ENCODE results near the gene LDB2. TPM values are rescaled to one million over a fixed set of nuclear protein-coding genes. Genes with fewer than 3 reads are reported as not detected.

The LDB2 gene
- total RNA-seq, 1 experiment from 2014 or later = not detected

DNA sequence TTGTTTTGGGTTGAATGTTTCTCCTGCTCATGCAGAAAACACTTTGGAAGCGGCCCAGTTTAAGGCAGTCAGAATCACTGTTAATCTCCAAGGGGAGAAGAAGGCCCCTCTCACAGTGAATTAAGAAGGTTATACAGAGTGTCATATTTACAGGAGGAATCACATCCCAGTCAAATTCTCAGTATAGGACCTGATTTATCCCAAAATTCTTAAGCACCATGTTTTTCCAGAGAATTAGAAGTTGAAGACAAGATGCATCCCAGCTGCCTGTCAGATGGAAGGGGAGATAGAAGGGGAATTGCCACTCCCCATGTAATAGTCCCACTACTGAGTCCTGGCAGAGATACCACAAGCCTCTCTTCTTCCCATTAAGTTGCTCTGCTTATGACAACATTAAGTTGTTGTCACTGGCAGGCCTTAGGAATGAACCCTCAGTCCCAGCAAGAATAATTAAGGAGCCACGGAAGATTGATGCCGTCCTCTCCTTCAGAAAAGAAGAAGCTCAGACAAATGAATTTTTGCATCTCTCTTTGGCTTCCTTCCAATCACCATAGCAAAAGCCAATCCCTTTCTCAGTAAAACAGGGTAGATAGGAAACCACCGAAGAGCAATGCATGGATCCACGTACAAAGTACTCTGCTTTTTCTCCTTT, 138.4 kb downstream of the LDB2 start:
- Histone ChIP-seq H3K27ac (ENCODE audit: low read length) (no peak overlapping the region), H3K27me3 (ENCODE audit: low read length) (no peaks in the 10 kb centered on the region), H3K36me3 (ENCODE audit: insufficient read depth, low read length) (no peaks in the 10 kb centered on the region), H3K79me2 (ENCODE audit: low read length) (no peaks in the 10 kb centered on the region), H3K4me1 (ENCODE audit: low read length) (no peaks in the 10 kb centered on the region), H3K9ac (ENCODE audit: low read length) (no peak overlapping the region), H3K4me3 (ENCODE audit: low read length) (no peak overlapping the region), H3K9me3 (ENCODE audit: low read length) (no peaks in the 10 kb centered on the region), H3K4me2 (ENCODE audit: low read depth, low read length, poor library complexity, severe bottlenecking) (no peak overlapping the region), H4K20me1 (ENCODE audit: insufficient read depth, low read depth, low read length) (no peaks in the 10 kb centered on the region), H3K9me2 (replicated peaks; ENCODE audit: insufficient read depth, low read length) (no peaks in the 10 kb centered on the region), H2AFZ (ENCODE audit: low read length) (no peak overlapping the region)
- no peak for DNase-seq

DNA sequence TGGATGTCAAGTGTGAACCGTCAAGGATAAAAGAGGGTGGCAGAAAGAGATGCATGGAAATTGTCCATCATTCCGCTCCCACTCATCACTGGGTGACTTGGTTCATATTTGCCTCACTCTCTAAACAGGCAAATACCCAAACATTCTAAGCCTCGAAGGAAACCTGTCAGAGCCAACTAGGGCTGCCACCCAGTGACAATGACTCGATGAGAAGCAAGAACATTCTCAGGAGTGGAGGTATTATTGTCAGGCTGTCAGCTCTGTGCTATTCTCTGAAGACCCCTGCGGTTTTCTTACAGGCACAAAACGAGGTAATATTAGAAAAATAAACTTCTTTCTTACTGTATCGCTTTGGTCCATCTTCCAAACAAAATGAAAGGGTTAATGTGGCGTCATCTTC, 139.6 kb downstream of the LDB2 start:
- Histone ChIP-seq H3K27ac (ENCODE audit: low read length) (no peak overlapping the region), H3K9me2 (replicated peaks; ENCODE audit: insufficient read depth, low read length) (no peaks in the 10 kb centered on the region), H3K36me3 (ENCODE audit: insufficient read depth, low read length) (no peaks in the 10 kb centered on the region), H3K9me3 (ENCODE audit: low read length) (no peaks in the 10 kb centered on the region), H3K79me2 (ENCODE audit: low read length) (no peaks in the 10 kb centered on the region), H3K4me1 (ENCODE audit: low read length) (no peaks in the 10 kb centered on the region), H3K27me3 (ENCODE audit: low read length) (no peaks in the 10 kb centered on the region), H3K9ac (ENCODE audit: low read length) (no peak overlapping the region), H4K20me1 (ENCODE audit: insufficient read depth, low read depth, low read length) (no peaks in the 10 kb centered on the region), H3K4me3 (ENCODE audit: low read length) (no peak overlapping the region), H3K4me2 (ENCODE audit: low read depth, low read length, poor library complexity, severe bottlenecking) (no peak overlapping the region), H2AFZ (ENCODE audit: low read length) (no peak overlapping the region)
- no peak for DNase-seq

DNA sequence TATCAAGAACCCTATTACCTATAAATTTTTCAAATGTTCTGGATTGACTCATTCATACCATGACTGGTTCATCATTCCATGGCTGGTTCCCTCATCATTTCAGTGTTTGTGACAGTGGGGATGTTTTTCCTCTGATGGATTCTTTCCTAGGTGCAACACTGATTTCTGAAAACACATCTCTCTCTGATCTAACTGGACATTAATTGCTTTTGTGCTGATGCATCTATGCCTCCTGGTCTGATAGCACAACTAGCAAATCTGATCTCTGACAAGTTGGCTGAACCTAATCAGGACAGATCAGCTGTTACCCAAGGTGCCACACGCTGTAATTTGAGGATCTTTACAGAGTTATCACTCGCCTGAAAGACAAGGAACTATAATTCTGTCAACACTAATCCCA, 140.2 kb downstream of the LDB2 start:
- H3K4me3 ChIP-seq (ENCODE audit: low read length) = no peak overlapping the region
- H3K9ac ChIP-seq (ENCODE audit: low read length) = no peak overlapping the region
- H3K4me1 ChIP-seq (ENCODE audit: low read length) = no peaks in the 10 kb centered on the region
- no peaks in the 10 kb centered on the region for H3K27me3 ChIP-seq (ENCODE audit: low read length)
- no peak overlapping the region for H2AFZ ChIP-seq (ENCODE audit: low read length)
- H3K4me2 ChIP-seq (ENCODE audit: low read depth, low read length, poor library complexity, severe bottlenecking) = no peak overlapping the region
- no peaks in the 10 kb centered on the region for H3K79me2 ChIP-seq (ENCODE audit: low read length)
- no peaks in the 10 kb centered on the region for H4K20me1 ChIP-seq (ENCODE audit: insufficient read depth, low read depth, low read length)
- H3K36me3 ChIP-seq (ENCODE audit: insufficient read depth, low read length) = no peaks in the 10 kb centered on the region
- no peak overlapping the region for H3K27ac ChIP-seq (ENCODE audit: low read length)
- no peaks in the 10 kb centered on the region for H3K9me2 ChIP-seq (replicated peaks; ENCODE audit: insufficient read depth, low read length)
- no peaks in the 10 kb centered on the region for H3K9me3 ChIP-seq (ENCODE audit: low read length)
- DNase-seq = no peak

DNA sequence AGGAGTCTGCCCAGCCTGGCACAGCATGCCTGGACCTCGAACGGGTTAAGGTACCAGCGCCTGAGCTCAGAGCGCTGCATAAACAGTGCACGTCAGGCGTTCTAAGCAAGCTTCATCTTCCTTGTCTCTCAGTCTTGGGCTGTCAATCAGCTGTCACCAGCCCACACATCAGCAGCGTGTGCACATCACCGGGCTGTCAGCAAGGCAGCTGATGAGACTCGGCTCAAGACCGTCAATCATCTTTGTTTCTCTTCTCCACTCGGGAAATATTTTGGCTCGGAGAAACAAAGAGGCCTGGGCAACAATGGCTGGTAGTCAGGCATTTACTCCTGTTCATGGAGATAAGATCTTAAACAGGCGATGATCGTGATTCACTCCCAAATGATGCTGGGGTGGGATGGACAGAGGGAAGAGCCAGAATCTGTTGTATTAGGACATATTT, 141.3 kb downstream of the LDB2 start:
- no peak for DNase-seq
- Histone ChIP-seq H3K27me3 (ENCODE audit: low read length) (no peaks in the 10 kb centered on the region), H3K4me1 (ENCODE audit: low read length) (no peaks in the 10 kb centered on the region), H3K9me3 (ENCODE audit: low read length) (no peaks in the 10 kb centered on the region), H4K20me1 (ENCODE audit: insufficient read depth, low read depth, low read length) (no peaks in the 10 kb centered on the region), H3K9ac (ENCODE audit: low read length) (no peak overlapping the region), H3K79me2 (ENCODE audit: low read length) (no peaks in the 10 kb centered on the region), H3K27ac (ENCODE audit: low read length) (no peak overlapping the region), H3K4me3 (ENCODE audit: low read length) (no peak overlapping the region), H2AFZ (ENCODE audit: low read length) (no peak overlapping the region), H3K4me2 (ENCODE audit: low read depth, low read length, poor library complexity, severe bottlenecking) (no peak overlapping the region), H3K36me3 (ENCODE audit: insufficient read depth, low read length) (no peaks in the 10 kb centered on the region), H3K9me2 (replicated peaks; ENCODE audit: insufficient read depth, low read length) (no peaks in the 10 kb centered on the region)

DNA sequence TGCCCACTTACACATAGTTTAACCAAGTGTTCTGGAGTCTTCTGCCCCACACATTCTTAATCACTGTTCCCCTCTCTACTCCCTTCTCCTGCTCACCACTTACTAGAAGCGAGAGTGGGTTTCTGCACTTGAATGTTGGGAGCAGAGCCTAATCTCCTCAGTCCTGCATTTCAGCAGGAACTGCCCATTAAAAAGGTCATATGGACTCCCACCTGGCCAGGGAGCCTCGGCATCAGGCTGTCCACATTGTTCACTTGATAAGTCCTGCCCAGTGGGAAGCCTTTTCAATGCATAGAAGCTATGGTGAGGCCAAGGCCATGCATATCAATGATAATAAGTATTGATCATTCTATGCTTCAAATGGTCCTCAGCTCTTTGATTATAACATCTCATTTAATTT, 144.3 kb downstream of the LDB2 start:
- no peak for DNase-seq
- no peaks in the 10 kb centered on the region for H3K4me1 ChIP-seq (ENCODE audit: low read length)
- H3K9me3 ChIP-seq (ENCODE audit: low read length) = no peaks in the 10 kb centered on the region
- H3K9ac ChIP-seq (ENCODE audit: low read length) = no peak overlapping the region
- no peaks in the 10 kb centered on the region for H3K79me2 ChIP-seq (ENCODE audit: low read length)
- H3K27me3 ChIP-seq (ENCODE audit: low read length) = no peaks in the 10 kb centered on the region
- no peaks in the 10 kb centered on the region for H3K36me3 ChIP-seq (ENCODE audit: insufficient read depth, low read length)
- H3K9me2 ChIP-seq (replicated peaks; ENCODE audit: insufficient read depth, low read length) = no peaks in the 10 kb centered on the region
- no peak overlapping the region for H3K27ac ChIP-seq (ENCODE audit: low read length)
- H3K4me2 ChIP-seq (ENCODE audit: low read depth, low read length, poor library complexity, severe bottlenecking) = no peak overlapping the region
- no peak overlapping the region for H3K4me3 ChIP-seq (ENCODE audit: low read length)
- H2AFZ ChIP-seq (ENCODE audit: low read length) = no peak overlapping the region
- no peaks in the 10 kb centered on the region for H4K20me1 ChIP-seq (ENCODE audit: insufficient read depth, low read depth, low read length)

DNA sequence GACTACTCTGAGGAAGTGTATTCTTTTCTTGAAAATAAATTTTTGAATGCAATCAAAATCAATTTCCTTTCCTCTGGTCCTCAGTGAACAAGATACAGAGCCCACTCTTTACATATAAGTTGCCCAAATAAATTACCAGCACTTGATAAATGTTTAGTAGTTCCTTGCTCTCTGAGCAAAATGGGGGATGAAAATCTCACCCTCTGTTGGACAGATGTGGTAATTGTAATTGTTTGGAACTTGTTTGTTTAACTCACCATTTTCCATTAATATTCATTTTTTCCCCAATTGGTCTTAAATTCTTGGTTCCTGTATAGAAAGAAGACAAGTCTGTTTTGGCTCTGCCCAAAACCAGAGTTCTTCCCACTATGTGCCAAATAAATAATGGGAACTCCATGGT, 146.3 kb downstream of the LDB2 start:
- no peak for DNase-seq
- Histone ChIP-seq H3K27ac (ENCODE audit: low read length) (no peak overlapping the region), H2AFZ (ENCODE audit: low read length) (no peak overlapping the region), H3K4me1 (ENCODE audit: low read length) (no peaks in the 10 kb centered on the region), H3K9me3 (ENCODE audit: low read length) (no peaks in the 10 kb centered on the region), H3K4me3 (ENCODE audit: low read length) (no peak overlapping the region), H3K9ac (ENCODE audit: low read length) (no peak overlapping the region), H3K4me2 (ENCODE audit: low read depth, low read length, poor library complexity, severe bottlenecking) (no peak overlapping the region), H3K36me3 (ENCODE audit: insufficient read depth, low read length) (no peaks in the 10 kb centered on the region), H3K27me3 (ENCODE audit: low read length) (no peaks in the 10 kb centered on the region), H3K9me2 (replicated peaks; ENCODE audit: insufficient read depth, low read length) (no peaks in the 10 kb centered on the region), H4K20me1 (ENCODE audit: insufficient read depth, low read depth, low read length) (no peaks in the 10 kb centered on the region), H3K79me2 (ENCODE audit: low read length) (no peaks in the 10 kb centered on the region)

DNA sequence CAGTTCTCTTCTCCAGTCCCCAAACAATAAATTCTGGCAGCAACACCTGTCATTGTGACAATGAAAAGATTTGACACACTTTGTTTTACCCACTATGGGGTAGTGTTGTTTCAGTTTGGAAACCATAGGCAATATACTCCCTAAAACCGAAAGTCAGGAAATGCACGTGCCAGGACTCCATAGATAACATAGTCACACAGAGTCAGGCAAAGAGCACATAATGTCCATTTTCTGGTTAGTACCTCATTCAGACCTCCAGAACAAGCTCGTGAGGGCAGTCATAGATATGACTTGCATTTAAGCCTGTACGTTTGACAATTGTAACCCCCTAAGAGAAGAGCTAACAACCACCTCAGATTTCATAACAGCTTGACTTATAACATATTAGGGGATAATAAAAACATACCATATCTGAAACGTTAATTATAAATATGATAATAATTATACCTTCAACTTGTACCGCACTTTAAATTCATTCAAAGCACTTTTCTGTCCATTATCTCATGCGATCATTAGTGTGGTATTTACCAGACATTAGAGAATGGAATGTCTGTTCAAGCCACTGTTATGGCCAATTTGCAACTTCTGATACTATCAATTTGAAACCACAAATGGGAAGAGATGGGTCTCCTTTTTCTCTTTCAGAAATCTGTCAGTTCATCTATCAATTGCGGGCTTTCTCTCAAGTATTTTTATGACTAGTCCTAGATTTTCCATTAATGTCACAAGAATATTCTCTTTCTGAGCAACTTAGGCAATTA, 147.4 kb downstream of the LDB2 start:
- Histone ChIP-seq H3K27me3 (ENCODE audit: low read length) (no peaks in the 10 kb centered on the region), H4K20me1 (ENCODE audit: insufficient read depth, low read depth, low read length) (no peaks in the 10 kb centered on the region), H3K4me3 (ENCODE audit: low read length) (no peak overlapping the region), H3K36me3 (ENCODE audit: insufficient read depth, low read length) (no peaks in the 10 kb centered on the region), H3K9ac (ENCODE audit: low read length) (no peak overlapping the region), H3K4me2 (ENCODE audit: low read depth, low read length, poor library complexity, severe bottlenecking) (no peak overlapping the region), H3K9me2 (replicated peaks; ENCODE audit: insufficient read depth, low read length) (no peaks in the 10 kb centered on the region), H3K27ac (ENCODE audit: low read length) (no peak overlapping the region), H3K79me2 (ENCODE audit: low read length) (no peaks in the 10 kb centered on the region), H2AFZ (ENCODE audit: low read length) (no peak overlapping the region), H3K9me3 (ENCODE audit: low read length) (no peaks in the 10 kb centered on the region), H3K4me1 (ENCODE audit: low read length) (no peaks in the 10 kb centered on the region)
- no peak for DNase-seq

DNA sequence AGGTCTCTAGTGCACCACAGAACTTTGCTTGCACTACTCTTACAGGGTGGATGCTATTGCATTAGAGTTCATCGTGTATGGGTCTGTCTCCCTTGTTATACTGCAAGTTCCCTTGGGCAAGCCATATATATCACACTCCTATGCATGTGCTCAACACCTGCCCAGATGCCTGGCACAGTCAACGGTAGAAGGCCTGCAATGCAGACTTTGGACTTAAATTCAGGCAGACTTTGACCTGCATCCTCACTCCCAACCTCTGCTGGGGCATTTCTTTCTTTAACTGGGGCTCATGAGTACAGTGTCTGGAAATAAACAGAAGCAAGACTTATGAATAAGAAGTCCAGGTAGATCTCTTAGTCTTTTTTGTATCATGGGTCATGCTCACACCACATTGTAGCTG, 148.2 kb downstream of the LDB2 start:
- H3K9me2 ChIP-seq (replicated peaks; ENCODE audit: insufficient read depth, low read length) = no peaks in the 10 kb centered on the region
- DNase-seq = no peak
- no peak overlapping the region for H3K4me2 ChIP-seq (ENCODE audit: low read depth, low read length, poor library complexity, severe bottlenecking)

More for the DNA sequence above, 148.2 kb downstream of the LDB2 start:
- H3K9ac ChIP-seq (ENCODE audit: low read length) = no peak overlapping the region
- H2AFZ ChIP-seq (ENCODE audit: low read length) = no peak overlapping the region
- H3K4me3 ChIP-seq (ENCODE audit: low read length) = no peak overlapping the region
- no peaks in the 10 kb centered on the region for H3K36me3 ChIP-seq (ENCODE audit: insufficient read depth, low read length)
- H3K27me3 ChIP-seq (ENCODE audit: low read length) = no peaks in the 10 kb centered on the region
- no peak overlapping the region for H3K27ac ChIP-seq (ENCODE audit: low read length)
- no peaks in the 10 kb centered on the region for H3K4me1 ChIP-seq (ENCODE audit: low read length)
- no peaks in the 10 kb centered on the region for H3K9me3 ChIP-seq (ENCODE audit: low read length)
- H4K20me1 ChIP-seq (ENCODE audit: insufficient read depth, low read depth, low read length) = no peaks in the 10 kb centered on the region
- no peaks in the 10 kb centered on the region for H3K79me2 ChIP-seq (ENCODE audit: low read length)
